ENCODE results near the gene C12orf60. TPM values are rescaled to one million over a fixed set of nuclear protein-coding genes. Genes with fewer than 3 reads are reported as not detected.

The C12orf60 gene
- total RNA-seq, 2 donors from 2014 or later = 2.5 to 3.3 TPM

DNA sequence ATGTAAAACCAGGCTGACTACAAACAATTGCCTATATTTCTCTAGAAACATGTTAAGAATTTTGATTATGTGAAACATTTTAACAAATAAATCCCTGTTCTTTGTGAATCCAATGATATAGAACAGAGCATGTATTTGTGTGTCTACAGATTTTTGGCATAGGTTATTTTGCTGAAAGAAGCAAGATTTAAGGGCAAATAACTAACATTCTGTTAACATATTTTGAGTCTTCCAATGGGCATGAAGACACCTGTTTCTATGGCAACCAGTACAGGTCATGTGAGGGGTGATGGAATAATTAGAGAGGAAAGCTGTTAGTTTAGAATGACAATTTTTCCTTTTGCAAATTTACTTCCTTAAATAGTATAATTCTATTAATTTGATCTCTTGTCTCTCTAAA, 31.0 kb downstream of the C12orf60 start:
- no peak overlapping the region for H3K4me3 Mint-ChIP-seq
- Histone ChIP-seq H3K27me3 (ENCODE audit: control insufficient read depth, insufficient read depth, low read length, poor library complexity, severe bottlenecking) (no peaks in the 10 kb centered on the region), H3K9ac (ENCODE audit: extremely low read depth, low read length, poor library complexity, severe bottlenecking) (no peak overlapping the region), H3K27ac (ENCODE audit: low read depth, low read length) (no peak overlapping the region), H3K9me3 (ENCODE audit: control insufficient read depth, low read length) (no peaks in the 10 kb centered on the region), H3K36me3 (ENCODE audit: control insufficient read depth, insufficient read depth, low read length) (no peaks in the 10 kb centered on the region), H3K4me1 (ENCODE audit: control insufficient read depth, insufficient read depth, low read length) (no peaks in the 10 kb centered on the region), H3K4me3 (ENCODE audit: low read length) (no peak overlapping the region)
- H3K9me3 Mint-ChIP-seq = no peaks in the 10 kb centered on the region
- no peak overlapping the region for H3K27ac Mint-ChIP-seq
- H3K27me3 Mint-ChIP-seq (ENCODE audit: insufficient read depth) = peaks cover 2% of the 10 kb centered on the region
- H3K4me1 Mint-ChIP-seq = no peaks in the 10 kb centered on the region
- no peak for DNase-seq
- H3K36me3 Mint-ChIP-seq (ENCODE audit: low read depth) = no peaks in the 10 kb centered on the region
- TF ChIP-seq, protein P1, sequence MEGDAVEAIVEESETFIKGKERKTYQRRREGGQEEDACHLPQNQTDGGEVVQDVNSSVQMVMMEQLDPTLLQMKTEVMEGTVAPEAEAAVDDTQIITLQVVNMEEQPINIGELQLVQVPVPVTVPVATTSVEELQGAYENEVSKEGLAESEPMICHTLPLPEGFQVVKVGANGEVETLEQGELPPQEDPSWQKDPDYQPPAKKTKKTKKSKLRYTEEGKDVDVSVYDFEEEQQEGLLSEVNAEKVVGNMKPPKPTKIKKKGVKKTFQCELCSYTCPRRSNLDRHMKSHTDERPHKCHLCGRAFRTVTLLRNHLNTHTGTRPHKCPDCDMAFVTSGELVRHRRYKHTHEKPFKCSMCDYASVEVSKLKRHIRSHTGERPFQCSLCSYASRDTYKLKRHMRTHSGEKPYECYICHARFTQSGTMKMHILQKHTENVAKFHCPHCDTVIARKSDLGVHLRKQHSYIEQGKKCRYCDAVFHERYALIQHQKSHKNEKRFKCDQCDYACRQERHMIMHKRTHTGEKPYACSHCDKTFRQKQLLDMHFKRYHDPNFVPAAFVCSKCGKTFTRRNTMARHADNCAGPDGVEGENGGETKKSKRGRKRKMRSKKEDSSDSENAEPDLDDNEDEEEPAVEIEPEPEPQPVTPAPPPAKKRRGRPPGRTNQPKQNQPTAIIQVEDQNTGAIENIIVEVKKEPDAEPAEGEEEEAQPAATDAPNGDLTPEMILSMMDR (conservative IDR thresholded peaks at IDR 0.05) = no peak

DNA sequence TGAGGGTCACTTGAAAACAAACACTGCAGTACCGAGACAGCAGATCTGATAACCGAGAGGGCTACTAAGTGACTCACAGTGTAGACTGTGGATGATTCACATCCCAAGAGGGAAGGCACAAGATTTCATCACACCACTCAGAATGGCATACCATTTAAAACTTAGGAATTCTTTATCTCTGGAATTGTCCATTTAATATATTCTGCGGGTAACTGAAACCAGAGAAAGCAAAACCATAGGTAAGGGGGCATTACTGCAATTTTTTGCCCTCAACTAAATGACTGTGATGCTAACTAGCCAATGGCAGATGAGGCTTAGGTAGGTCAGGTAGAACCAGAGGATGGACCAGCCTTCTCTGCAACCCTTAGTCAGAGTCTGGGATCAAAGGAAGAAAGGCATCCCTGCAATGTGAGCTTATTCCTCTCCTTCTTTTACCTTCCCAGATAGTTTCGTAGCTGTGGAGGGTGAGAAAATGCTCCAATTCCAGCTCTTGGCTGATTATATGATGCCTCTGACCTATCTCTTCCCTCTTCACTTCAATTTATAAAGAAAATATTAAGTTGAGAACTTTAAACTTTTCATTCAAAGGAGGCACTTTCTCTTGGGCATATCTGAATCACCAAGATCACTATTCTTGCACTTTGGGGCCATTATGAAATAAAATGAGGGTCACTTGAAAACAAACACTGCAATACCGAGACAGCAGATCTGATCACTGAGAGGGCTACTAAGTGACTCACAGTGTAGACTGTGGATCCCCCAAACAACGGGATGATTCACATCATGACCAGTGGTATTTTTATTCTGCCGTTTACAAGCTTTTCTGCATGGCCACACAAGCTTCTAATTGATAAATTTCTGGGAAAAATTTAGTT, 33.1 kb downstream of the C12orf60 start:
- no peak overlapping the region for H3K27ac ChIP-seq (ENCODE audit: low read depth, low read length)
- H3K27me3 ChIP-seq (ENCODE audit: control insufficient read depth, insufficient read depth, low read length, poor library complexity, severe bottlenecking) = no peaks in the 10 kb centered on the region
- WGBS, 2 experiments (ENCODE audit: insufficient coverage in 1 of 2, insufficient read length in 1 of 2) = 87 to 91% methylated on average over 5 to 6 of the region's 7 CpGs
- Mint-ChIP-seq H3K27ac (no peak overlapping the region), H3K9me3 (no peaks in the 10 kb centered on the region), H3K4me1 (no peaks in the 10 kb centered on the region), H3K4me3 (no peak overlapping the region), H3K36me3 (ENCODE audit: low read depth) (no peaks in the 10 kb centered on the region), H3K27me3 (ENCODE audit: insufficient read depth) (no peaks in the 10 kb centered on the region)
- no peaks in the 10 kb centered on the region for H3K36me3 ChIP-seq (ENCODE audit: control insufficient read depth, insufficient read depth, low read length)
- H3K4me3 ChIP-seq (ENCODE audit: low read length) = no peak overlapping the region
- no peaks in the 10 kb centered on the region for H3K9me3 ChIP-seq (ENCODE audit: control insufficient read depth, low read length)
- no peak overlapping the region for H3K9ac ChIP-seq (ENCODE audit: extremely low read depth, low read length, poor library complexity, severe bottlenecking)
- TF ChIP-seq, protein P1 (conservative IDR thresholded peaks at IDR 0.05) = no peak
- DNase-seq = no peak
- no peaks in the 10 kb centered on the region for H3K4me1 ChIP-seq (ENCODE audit: control insufficient read depth, insufficient read depth, low read length)

DNA sequence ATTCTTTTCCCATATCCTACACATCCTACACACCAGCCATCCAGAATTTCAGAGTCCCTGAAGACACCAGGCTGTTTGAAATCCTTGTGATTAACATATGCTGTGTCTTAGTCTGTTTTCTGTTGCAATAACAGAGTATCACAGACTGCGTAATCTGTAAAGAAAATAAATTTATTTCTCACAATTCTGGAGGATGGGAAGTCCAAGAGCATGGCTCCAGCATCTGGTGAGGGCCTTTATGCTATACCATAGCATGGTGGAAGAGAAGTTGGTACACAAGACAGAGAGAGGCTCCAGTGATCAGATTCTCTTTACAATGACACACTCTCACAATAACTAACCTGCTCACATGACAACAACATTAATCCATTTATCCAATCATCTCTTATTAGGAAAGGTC, 35.8 kb downstream of the C12orf60 start:
- H3K9me3 ChIP-seq (ENCODE audit: control insufficient read depth, low read length) = no peaks in the 10 kb centered on the region
- Mint-ChIP-seq H3K36me3 (ENCODE audit: low read depth) (no peaks in the 10 kb centered on the region), H3K27me3 (ENCODE audit: insufficient read depth) (no peaks in the 10 kb centered on the region), H3K27ac (no peak overlapping the region), H3K4me3 (no peak overlapping the region), H3K9me3 (no peaks in the 10 kb centered on the region), H3K4me1 (peaks cover 2% of the 10 kb centered on the region)
- H3K4me1 ChIP-seq (ENCODE audit: control insufficient read depth, insufficient read depth, low read length) = no peaks in the 10 kb centered on the region
- WGBS, 2 experiments (ENCODE audit: insufficient coverage in 1 of 2, insufficient read length in 1 of 2) = 83 to 90% methylated on average over 1 of the region's 1 CpG
- H3K4me3 ChIP-seq (ENCODE audit: low read length) = no peak overlapping the region
- no peaks in the 10 kb centered on the region for H3K36me3 ChIP-seq (ENCODE audit: control insufficient read depth, insufficient read depth, low read length)
- H3K27me3 ChIP-seq (ENCODE audit: control insufficient read depth, insufficient read depth, low read length, poor library complexity, severe bottlenecking) = no peaks in the 10 kb centered on the region
- DNase-seq = no peak
- no peak overlapping the region for H3K27ac ChIP-seq (ENCODE audit: low read depth, low read length)
- H3K9ac ChIP-seq (ENCODE audit: extremely low read depth, low read length, poor library complexity, severe bottlenecking) = no peak overlapping the region
- TF ChIP-seq, protein P1 (conservative IDR thresholded peaks at IDR 0.05) = no peak
